Fibroblast of skin of right quadriceps (primary cell): Measurements from ENCODE around the gene RILPL2.
"Not testable (repeated sequence)": the region's sequence is repeated elsewhere in the genome, so short reads cannot be mapped to it uniquely, and the experiment has no call there.

Source experiments
- DNase-seq: peaks from one replicate; pipeline ENCODE4 v3.0.0-alpha.2; 2013

The RILPL2 gene

GRCh38 chr12:123379391-123379790 is 57.1 kb downstream of the RILPL2 start:
- DNase-seq, result no peak

GRCh38 chr12:123372415-123372814 is 64.1 kb downstream of the RILPL2 start:
- not testable (repeated sequence) for DNase-seq

GRCh38 chr12:123371667-123372368 is 64.7 kb downstream of the RILPL2 start:
- not testable (repeated sequence) for DNase-seq

GRCh38 chr12:123369229-123369628 is 67.3 kb downstream of the RILPL2 start:
- no peak for DNase-seq

- not testable (repeated sequence) for DNase-seq
Observed at GRCh38 chr12:123368431-123368830, 68.1 kb downstream of the RILPL2 start.

GRCh38 chr12:123367511-123367910 is 69.0 kb downstream of the RILPL2 start:
- no peak for DNase-seq
